ENCODE measurements around the gene GLCCI1.

Gene GLCCI1

GRCh38 chr7:8134089-8134733 lies 165.6 kb downstream of the GLCCI1 start:
- Histone ChIP-seq H3K36me3 (ENCODE audit: insufficient read depth, low read length) (no peaks in the 10 kb centered on the region), H3K27me3 (ENCODE audit: insufficient read depth, low read length) (no peaks in the 10 kb centered on the region), H3F3A (ENCODE audit: insufficient read depth, low read length) (no peaks in the 10 kb centered on the region), H3K4me2 (ENCODE audit: low read length) (no peak overlapping the region), H3K9me2 (ENCODE audit: low read depth, low read length) (no peaks in the 10 kb centered on the region), H4K20me1 (ENCODE audit: insufficient read depth, low read length) (no peaks in the 10 kb centered on the region), H3K4me1 (ENCODE audit: insufficient read depth, low read length, severe bottlenecking) (peaks cover 25% of the 10 kb centered on the region), H3K27ac (ENCODE audit: low read depth, low read length, poor library complexity, severe bottlenecking) (no peak overlapping the region), H3K79me2 (ENCODE audit: insufficient read depth, low read length) (no peaks in the 10 kb centered on the region), H2AFZ (ENCODE audit: low read length) (no peak overlapping the region), H3K4me3 (ENCODE audit: low read depth, low read length, poor library complexity, severe bottlenecking) (no peak overlapping the region), H3K9ac (ENCODE audit: low read length) (no peak overlapping the region), H3K9me3 (ENCODE audit: low read length) (no peaks in the 10 kb centered on the region)
- no peak for TF ChIP-seq CTCF (IDR thresholded peaks at IDR 0.05; ENCODE audit: low read length)
- TF ChIP-seq EZH2 (IDR thresholded peaks at IDR 0.05; ENCODE audit: borderline replicate concordance, low read length) = no peak

- H3K4me3 ChIP-seq (ENCODE audit: low read depth, low read length, poor library complexity, severe bottlenecking) = no peak overlapping the region
- H3K79me2 ChIP-seq (ENCODE audit: insufficient read depth, low read length) = no peaks in the 10 kb centered on the region
- no peaks in the 10 kb centered on the region for H3K36me3 ChIP-seq (ENCODE audit: insufficient read depth, low read length)
- H3K27me3 ChIP-seq (ENCODE audit: insufficient read depth, low read length) = no peaks in the 10 kb centered on the region
- no peak overlapping the region for H3K9ac ChIP-seq (ENCODE audit: low read length)
- no peaks in the 10 kb centered on the region for H4K20me1 ChIP-seq (ENCODE audit: insufficient read depth, low read length)
- TF ChIP-seq EZH2 (IDR thresholded peaks at IDR 0.05; ENCODE audit: borderline replicate concordance, low read length) = no peak
- no peak for TF ChIP-seq CTCF (IDR thresholded peaks at IDR 0.05; ENCODE audit: low read length)
- no peaks in the 10 kb centered on the region for H3K9me2 ChIP-seq (ENCODE audit: low read depth, low read length)
- H3K4me2 ChIP-seq (ENCODE audit: low read length) = no peak overlapping the region
- H3K4me1 ChIP-seq (ENCODE audit: insufficient read depth, low read length, severe bottlenecking) = peaks cover 23% of the 10 kb centered on the region
- H2AFZ ChIP-seq (ENCODE audit: low read length) = no peak overlapping the region
- no peaks in the 10 kb centered on the region for H3K9me3 ChIP-seq (ENCODE audit: low read length)
- no peaks in the 10 kb centered on the region for H3F3A ChIP-seq (ENCODE audit: insufficient read depth, low read length)
- no peak overlapping the region for H3K27ac ChIP-seq (ENCODE audit: low read depth, low read length, poor library complexity, severe bottlenecking)
These were observed 166.8 kb downstream of the GLCCI1 start for GRCh38 chr7:8135417-8135816.

GRCh38 chr7:8136051-8136730 lies 167.6 kb downstream of the GLCCI1 start:
- no peaks in the 10 kb centered on the region for H3K36me3 ChIP-seq (ENCODE audit: insufficient read depth, low read length)
- H3K9me3 ChIP-seq (ENCODE audit: low read length) = no peaks in the 10 kb centered on the region
- H3K4me1 ChIP-seq (ENCODE audit: insufficient read depth, low read length, severe bottlenecking) = peaks cover 23% of the 10 kb centered on the region
- no peak overlapping the region for H3K27ac ChIP-seq (ENCODE audit: low read depth, low read length, poor library complexity, severe bottlenecking)
- H3K9ac ChIP-seq (ENCODE audit: low read length) = no peak overlapping the region
- H3K9me2 ChIP-seq (ENCODE audit: low read depth, low read length) = no peaks in the 10 kb centered on the region
- TF ChIP-seq CTCF (IDR thresholded peaks at IDR 0.05; ENCODE audit: low read length) (no peak), EZH2 (IDR thresholded peaks at IDR 0.05; ENCODE audit: borderline replicate concordance, low read length) (no peak)
- H3F3A ChIP-seq (ENCODE audit: insufficient read depth, low read length) = no peaks in the 10 kb centered on the region
- no peak overlapping the region for H2AFZ ChIP-seq (ENCODE audit: low read length)
- no peaks in the 10 kb centered on the region for H3K27me3 ChIP-seq (ENCODE audit: insufficient read depth, low read length)
- no peaks in the 10 kb centered on the region for H3K79me2 ChIP-seq (ENCODE audit: insufficient read depth, low read length)
- H3K4me3 ChIP-seq (ENCODE audit: low read depth, low read length, poor library complexity, severe bottlenecking) = no peak overlapping the region
- H4K20me1 ChIP-seq (ENCODE audit: insufficient read depth, low read length) = no peaks in the 10 kb centered on the region
- H3K4me2 ChIP-seq (ENCODE audit: low read length) = no peak overlapping the region

Data from OCI-LY1 (cell line).